Cortex of kidney (tissue), 1 donor: Measurements from ENCODE around the gene WASL.
"Not testable (repeated sequence)": the region's sequence is repeated elsewhere in the genome, so short reads cannot be mapped to it uniquely, and the experiment has no call there.

Source experiments
- DNase-seq: peaks from one replicate; lab custom pipeline; 2025; lab: John Stamatoyannopoulos, UW

WASL gene

DNA sequence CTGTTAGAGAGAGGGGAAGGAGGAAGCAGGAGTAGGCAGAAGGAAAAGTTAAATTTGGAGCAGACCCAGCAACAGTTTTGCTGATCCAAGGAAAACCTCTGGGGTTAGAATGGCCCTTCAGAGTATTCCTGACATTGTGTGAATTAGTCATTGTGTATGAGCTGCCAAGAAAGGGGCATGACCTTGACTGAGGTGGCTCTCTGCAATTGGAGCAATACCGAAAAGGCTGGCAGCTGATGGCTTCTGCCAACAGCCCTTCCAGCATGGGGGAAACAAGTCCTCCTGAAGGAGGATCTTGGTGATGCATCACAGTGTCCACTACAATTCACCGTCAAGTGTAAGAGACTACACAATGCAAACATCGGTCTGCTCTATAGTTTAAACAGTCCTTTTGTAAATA is 20.6 kb upstream of the WASL start:
- DNase-seq = no peak

DNA sequence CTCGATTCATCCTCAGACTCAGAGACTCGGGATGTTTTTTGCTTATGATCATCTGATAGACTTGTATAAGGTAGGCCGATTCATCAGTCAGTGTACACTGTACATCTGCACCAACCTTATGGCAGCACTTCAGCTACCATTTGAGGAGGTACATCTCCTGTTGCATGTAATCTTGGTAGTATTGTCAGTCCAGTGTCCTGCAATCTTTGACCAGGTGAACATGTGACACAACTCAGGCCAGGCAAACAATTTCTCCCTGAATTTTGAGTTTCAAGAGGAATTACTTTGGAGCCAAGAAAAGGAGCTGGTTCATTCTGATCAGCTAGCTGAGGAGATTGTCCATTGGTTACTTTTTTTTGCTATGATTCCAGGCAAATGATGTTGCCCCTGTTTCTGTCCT is 19.7 kb upstream of the WASL start:
- no peak for DNase-seq

DNA sequence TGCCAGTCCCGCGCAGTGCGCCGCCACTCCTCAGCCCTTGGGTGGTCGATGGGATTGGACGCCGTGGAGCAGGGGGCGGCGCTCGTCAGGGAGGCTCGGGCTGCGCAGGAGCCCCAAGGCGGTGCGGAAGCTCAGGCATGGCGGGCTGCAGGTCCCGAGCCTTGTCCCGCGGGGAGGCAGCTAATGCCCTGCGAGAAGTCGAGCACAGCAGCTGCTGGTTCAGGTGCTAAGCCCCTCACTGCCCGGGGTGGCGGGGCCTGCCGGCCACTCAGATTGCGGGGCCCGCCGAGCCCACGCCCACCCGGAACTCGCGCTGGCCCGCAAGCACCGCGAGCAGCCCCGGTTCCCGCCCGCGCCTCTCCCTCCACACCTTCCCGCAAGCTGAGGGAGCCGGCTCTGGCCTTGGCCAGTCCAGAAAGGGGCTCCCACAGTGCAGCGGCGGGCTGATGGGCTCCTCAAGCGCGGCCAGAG is 14.4 kb upstream of the WASL start:
- DNase-seq = no peak

DNA sequence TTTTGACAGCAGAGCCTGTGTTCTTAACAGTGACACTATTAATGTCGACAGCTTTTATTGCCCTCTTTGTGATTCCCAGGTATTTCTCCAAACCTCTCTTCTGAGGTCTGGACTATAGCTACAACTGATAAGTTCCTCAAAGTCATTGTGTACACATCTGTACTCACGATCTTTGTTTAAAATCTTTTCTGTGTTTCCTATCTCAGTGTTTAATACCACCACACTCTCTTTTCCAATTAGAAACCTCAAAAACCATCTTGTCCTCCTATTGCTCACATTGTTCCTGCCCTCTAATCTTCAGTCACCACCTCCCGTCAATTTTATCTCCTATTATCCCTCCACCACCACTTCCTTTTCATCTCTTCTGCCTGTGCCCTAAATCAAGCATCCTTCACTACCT is 12.9 kb upstream of the WASL start:
- DNase-seq = no peak

DNA sequence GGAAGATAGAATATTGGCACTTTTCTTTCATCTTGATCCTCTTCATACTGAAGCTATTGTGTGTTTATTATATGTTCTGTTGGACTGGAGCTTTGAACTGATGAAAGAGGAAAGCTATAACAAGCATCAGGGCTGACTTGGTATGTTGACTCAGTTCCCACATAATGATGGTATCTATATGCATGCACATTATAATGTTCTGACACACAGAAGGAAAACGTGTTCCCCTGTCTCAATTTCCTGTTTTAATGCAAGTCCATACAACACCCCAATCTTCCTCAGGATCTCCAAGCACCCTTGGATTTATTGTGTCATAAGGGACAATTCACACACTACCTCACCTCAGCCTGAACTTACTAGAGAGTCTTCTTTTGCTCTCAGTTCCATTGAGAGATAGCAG is 8.3 kb upstream of the WASL start:
- no peak for DNase-seq

DNA sequence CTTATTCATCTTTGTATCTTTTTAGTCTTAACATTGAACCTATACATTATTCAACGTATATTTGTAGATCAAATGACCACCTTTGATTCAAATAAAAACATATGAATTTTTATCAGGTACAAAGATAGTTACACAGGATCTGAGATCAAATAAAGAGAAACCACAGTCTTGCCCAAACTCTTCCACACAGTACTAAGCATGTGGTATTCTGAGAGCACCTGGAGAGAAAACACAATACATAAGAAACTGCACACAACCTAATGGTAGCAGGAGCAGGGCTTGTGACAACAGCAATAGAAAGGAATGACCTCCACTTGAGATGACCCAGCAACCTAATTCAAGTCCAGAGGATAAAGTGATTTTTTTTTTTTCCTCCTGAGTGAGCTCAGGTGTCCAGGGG is 6.5 kb upstream of the WASL start:
- DNase-seq = no peak

DNA sequence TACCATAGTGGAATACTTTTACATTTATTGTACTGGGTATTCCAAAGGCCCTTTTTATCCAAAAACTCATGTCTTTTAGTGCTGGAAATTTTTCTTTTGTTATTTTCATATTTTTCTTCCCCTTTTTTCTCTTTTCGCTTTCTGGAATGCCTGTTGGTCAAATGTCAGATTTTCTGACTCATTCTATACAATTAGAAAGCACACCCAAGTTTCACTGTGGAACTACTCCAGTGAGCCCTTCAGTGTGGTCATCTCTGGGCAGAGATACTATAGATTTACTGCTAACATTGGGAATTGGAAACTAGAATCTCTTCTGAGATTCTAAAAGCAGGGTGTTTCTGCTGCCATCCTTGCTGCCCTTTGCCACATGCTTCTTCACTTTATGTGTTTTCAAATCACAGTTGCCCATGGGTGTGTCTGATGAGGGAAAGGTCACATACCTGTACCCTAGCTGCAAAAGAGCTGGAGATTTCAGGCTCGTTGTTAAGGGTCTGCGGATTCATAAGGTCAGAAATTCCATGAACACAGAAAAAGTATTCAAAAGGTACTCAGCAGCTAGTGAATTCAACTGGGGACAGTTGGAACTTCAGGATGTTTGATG is 5.6 kb upstream of the WASL start:
- DNase-seq = no peak

DNA sequence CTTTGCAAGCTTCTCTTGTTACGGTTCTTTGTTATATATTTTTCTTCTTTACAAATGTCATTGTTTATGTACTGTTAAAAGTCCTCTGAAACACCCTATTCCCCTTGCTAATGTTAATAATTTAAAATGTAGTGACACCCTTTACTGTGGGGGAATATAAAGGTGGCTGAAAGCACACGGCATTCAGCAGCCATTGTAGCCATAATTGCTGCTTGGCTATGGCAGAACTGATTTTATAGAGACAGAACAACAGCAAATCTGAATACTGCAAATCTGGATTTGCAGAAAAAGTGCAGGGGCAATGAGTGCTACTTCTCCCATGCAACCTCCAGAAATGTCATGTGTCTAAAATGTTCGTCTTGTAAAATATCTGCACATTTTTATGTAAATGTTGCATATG is 3.7 kb upstream of the WASL start:
- DNase-seq = no peak

DNA sequence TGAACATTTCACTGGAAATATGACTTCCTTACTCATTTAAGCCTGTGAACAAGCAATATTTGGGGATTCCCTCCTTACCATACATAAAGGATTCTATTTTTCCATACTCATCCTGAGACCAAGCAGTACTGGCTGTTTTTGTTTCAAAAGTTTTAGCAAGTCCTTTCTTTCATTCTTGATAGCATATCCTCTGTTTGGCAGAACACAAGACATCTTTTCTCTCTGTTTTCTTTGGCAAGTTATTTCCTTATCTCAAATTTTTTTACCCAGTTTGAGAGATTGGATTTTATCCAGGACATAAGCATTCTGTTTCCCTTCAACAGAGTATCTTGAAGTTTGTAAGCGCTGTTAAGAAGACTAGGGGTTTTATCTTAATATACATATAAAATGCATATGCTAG is 3.0 kb upstream of the WASL start:
- no peak for DNase-seq

DNA sequence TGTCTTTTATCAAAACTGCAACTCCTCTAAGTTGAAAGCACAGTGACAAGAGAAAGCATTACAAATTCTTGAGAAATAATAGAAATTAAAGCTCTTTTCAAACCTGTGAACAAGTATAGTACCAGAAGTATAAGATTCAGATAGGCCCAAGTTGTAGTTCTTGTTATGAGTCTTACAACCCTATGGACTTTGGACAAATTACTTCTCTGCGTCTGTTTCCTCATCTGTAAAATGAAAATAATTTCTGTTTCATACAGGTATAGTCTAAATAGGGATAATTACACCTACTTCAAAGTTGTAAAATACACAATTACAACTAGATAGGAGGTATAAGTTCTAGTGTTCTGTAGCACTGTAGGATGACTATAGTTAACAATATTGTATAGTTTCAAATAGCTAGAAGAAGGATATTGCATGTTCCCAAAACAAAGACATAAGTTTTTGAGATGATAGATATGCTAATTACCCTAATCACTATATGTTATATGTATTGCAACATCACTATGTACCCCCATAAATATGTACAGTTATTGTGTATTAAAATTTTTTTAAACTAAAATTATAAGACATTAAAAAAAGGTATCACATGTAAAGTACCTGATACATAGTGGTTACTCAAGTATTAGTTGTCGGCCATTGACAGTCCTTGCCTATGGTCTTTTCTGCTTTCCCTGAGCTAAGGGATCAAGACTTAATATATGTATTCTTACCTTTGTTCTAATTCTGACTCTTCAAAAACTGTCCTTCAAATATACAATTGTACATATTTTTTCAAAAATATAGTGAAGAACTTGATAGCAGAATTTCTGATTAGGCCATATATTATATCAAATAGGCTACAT is 1.8 kb upstream of the WASL start:
- DNase-seq = no peak

DNA sequence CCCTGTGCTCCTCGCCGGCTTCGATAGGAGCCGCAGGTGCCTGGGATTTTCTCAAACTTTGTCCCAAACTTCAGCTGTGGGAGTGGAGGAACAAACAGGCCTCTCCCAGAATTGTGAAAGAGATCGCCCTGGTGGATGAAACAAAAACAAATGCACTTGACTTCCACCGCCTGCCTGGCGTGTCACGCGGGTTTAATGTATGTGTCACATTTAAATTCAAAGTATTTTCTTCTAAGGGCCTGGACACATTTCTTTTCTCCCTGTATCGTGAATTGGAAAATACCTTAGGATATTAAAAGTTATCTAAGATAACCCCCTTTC is 694 bp upstream of the WASL start:
- no peak for DNase-seq

DNA sequence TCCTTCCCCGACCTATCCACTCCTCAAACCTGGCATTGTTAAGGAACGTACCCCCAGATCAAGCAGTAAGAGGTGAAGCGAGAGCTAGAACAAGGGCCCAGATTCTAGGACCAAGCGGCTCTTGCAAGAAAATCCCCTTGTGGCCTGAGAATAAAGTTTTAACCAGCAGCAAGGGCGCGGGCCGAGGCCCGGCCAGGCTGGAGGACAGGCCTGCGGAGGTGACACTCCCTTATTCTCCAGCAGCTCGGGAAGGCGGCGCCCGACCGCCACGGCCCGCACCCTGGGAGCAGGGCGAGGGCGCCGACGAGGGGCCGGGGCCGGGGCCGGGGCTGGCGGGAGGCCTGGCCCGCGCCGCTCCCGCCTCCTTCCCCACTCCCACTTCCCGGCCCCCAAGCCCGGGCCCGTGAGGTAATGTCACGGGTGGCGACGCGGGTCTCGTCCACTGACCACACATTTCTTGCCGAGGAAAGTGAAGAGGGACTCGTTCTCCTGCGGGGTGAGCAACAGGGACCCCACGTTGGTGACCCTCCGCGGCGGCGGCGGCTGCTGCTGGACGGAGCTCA is 551 bp downstream of the WASL start:
- no peak for DNase-seq

DNA sequence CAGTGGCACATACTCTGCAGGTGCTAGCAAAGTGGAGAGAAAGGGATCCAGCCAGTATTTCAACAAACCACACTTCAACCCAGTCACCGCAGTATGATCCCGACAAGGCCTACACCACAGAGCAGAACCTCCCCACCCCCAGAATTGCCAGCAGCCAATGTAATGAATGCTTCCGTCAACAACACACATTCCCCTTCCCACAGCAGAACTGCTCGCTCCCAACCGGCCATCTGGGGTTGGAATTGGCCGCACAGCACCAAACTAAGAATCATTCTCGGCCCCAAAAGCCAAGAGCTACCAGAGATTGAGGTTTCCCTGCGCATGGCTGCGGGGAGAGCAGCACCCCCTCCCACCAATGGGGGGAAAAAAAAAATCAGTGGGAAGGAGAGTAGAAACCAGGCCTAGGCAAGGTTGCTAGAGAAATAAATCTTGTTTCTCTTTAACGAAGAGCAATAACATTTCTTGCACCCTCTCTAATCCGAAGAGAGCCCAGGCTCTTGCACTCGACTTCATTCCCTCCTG is 1.1 kb downstream of the WASL start:
- DNase-seq = no peak

DNA sequence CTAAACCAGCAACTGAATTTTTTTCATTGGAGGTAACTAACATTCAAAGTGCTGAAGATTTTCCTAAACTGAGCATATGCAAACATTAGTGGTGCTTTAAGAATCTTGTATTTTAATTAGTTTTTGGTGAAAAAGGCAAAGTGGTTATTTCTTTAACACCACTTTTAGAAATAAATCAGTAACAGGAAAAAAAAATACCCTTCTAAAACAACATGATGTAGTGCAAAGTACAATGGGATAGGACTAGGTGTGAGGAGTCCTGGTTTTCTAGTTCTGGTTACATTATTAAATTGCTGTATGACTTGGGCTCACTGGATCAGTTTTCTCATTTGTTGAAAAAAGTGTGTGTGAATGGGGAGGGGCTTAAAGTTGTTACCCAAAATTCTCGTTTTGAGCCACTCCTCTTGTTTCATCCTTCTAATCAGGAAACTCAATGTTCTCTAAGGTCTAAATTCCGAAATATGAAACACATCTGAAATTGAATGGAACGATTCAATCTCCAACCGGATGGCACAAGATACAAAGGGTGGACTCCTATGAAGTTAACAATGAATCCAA is 1.8 kb downstream of the WASL start:
- no peak for DNase-seq

DNA sequence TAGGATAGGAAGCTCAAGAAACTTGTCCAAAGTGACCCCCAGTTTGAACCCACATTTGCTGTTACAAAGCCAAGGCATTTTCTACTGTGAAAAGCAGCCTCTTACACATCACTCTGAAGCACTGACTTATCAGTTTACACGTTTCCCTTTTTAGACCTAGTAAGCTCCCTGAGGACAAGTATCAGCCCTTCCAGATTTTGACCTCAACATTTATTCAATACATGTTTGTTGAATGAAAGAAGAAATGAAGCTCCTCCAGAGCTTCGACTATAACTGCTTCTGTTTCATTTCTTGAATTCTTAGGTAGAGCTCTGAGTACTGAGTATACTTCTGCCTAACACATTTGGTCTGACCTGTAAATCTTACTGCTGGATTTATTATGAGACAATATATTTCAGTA is 2.7 kb downstream of the WASL start:
- no peak for DNase-seq

DNA sequence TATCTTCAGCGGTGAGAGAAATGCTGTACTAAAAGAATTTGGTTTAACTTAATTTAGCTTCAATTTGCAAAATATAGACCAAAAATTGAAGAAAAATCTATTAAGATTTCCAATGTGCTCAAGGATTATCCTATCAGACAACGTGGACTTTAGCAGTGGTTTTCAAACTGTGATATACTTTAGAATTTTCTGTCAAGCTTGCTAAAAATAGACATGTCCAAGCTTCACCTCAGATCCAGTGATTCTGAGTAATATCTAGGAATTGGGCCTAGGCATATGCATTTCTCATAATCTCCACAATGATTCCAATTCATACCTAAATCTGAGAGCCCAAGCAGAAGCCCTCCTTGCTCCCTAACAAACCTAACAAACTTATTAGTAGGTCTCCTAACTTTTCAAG is 3.4 kb downstream of the WASL start:
- no peak for DNase-seq

DNA sequence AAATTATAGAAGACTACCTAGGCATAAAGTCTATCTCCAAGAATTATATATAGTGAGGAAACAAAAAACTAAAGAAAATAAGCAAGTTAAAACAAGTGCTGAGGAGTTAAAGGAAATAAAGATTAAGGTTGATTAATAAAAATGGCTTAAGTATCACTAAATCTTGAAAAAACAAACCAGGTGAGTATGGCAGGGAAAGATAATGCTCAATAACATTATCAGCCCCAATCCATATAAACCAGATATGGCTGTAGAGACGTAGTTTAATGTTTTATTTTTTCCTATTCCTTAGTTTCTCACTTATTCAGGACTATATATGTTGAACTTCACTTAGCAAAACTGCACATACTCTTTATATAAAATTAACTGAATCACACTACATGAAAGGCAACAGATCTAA is 4.4 kb downstream of the WASL start:
- DNase-seq = no peak

DNA sequence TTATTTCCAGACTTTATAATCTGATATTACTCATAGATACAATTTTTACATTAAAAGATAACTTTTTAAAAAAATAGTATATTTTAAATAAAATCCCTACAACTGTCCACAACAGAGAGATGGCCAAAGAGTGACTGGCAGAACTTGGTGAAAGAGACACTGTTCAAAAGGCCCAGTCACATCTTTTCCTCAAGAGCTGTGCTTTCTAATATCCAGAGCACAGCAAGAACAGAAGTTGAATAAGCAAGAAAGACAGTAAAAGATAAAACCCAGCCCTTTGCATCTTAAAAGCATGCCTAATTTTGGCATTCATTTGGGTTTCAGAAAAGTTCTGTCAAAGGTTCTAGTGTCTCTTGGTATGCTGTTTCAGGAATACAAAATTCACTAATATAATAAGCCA is 6.9 kb downstream of the WASL start:
- DNase-seq = no peak

DNA sequence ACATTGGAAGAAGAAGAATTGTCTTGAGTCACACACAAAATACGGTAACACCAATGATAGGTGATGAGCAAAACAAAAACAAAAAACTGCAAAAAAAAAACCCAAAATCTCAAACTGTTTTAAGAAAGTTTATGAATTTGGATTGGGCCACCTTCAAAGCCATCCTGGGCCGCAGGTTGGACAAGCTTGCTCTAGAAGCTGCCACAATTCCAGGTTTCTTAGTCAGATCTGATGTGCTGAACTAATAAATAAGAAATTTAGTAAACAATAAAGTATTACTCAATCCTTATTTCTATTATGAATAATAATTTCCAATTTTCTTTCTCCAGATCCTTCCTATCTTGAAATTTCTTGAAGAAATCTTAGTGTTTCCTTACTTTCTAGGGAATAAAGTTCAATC is 10.0 kb downstream of the WASL start:
- no peak for DNase-seq

DNA sequence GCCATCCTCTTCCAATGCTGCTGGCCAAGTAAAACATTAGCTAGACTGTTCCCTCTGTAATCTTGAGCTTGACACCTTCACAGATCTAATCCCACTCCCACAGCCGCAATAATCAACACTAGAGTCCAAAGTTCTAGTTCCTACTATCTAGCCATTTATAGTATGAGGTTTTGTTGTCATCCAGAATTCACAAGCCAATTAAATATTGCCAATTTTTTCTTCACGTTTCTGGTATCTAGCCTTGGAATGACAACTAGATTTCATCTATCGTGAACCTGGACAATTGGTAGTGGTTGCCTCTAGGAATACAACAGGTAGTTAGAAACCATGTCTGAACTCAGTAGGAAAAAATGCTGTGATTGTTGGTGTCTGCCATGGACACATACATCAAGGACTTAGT is 10.4 kb downstream of the WASL start:
- DNase-seq = no peak

DNA sequence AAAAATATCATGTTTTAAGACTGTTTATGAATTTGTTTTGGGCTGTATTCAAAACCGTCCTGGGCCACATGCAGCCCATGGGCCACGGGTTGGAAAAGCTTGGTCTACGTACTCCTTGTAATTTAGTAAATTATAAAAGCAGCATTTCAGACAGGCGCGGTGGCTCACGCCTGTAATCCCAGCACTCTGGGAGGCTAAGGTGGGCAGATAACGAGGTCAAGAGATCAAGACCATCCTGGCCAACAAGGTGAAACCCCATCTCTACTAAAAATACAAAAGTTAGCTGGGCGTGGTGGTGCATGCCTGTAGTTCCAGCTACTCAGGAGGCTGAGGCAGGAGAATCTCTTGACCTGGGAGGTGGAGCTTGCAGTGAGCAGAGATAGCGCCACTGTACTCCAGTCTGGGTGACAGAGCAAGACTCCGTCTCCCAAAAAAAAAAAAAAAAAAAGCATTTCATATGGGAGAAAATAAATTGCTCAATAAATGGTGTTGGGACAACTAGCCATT is 11.6 kb downstream of the WASL start:
- DNase-seq = not testable (repeated sequence)

DNA sequence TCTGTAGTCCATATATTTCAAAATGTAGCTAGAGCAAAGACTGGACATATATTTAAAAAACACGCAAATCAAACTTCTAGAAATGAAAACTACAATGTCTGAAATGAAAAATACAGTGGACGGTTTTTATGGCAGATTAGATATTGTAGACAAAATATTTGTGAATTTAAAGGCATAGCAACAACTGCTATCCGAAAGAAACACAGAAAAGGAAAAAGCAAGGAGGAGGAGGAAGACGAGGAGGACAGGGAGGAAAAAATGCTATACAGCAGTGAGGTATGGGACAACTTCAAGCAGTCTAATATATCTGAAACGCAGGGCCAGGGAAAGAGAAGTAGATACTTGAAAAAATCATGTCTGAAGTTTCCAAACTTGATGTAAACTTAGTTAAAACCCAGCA is 13.3 kb downstream of the WASL start:
- no peak for DNase-seq

DNA sequence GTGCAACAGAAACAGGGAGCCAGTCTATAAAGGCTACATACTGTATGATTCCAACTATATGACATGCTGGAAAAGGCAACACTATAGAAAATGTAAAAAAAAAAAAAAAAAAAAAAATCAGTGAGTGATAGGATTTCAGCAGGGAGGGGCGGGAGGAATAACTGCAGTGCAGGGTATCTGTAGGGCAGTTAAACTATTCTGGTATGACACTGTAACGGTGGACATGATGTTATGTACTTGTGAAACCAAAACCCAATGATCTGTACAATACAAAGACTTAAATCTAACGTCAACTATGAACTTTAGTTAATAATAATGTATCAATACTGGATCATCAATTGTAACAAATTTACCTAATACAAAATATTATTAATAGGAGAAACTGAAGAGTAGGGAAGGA is 14.3 kb downstream of the WASL start:
- DNase-seq = no peak
